DOHH2 (cell line): ENCODE measurements around the gene SFI1.
"Not testable (repeated sequence)": the region's sequence is repeated elsewhere in the genome, so short reads cannot be mapped to it uniquely, and the experiment has no call there.

Source experiments
- H3F3A ChIP-seq: fragments of 200-600 bp; sonication (generic), shearing (Covaris generic); 2 replicates; pipeline ENCODE4 v1.6.0; 2016; ENCODE audit warnings: antibody characterized with exemption, mild to moderate bottlenecking; ENCODE audit not compliant: control insufficient read depth, insufficient read depth
- H3K27ac ChIP-seq: fragments of 200-600 bp; sonication (generic); 2 replicates; pipeline ENCODE4 v1.5.1; 2014; ENCODE audit warnings: low read depth, mild to moderate bottlenecking, low read length, moderate library complexity
- H3K27me3 ChIP-seq: fragments of 200-600 bp; sonication (generic); 2 replicates; pipeline ENCODE4 v1.6.1; 2014; ENCODE audit warnings: mild to moderate bottlenecking, low read length, mixed read lengths; ENCODE audit not compliant: control insufficient read depth
- H3K36me3 ChIP-seq: fragments of 200-600 bp; sonication (generic); 2 replicates; pipeline ENCODE4 v1.6.1; 2014; ENCODE audit warnings: mild to moderate bottlenecking, low read length, moderate library complexity, mixed read lengths; ENCODE audit not compliant: control insufficient read depth
- H3K4me1 ChIP-seq: fragments of 200-600 bp; sonication (generic); 2 replicates; pipeline ENCODE4 v1.6.1; 2014; ENCODE audit warnings: mild to moderate bottlenecking, low read length, mixed read lengths; ENCODE audit not compliant: control insufficient read depth
- H3K4me2 ChIP-seq: fragments of 200-600 bp; sonication (generic); 2 replicates; pipeline ENCODE4 v1.6.0; 2014; ENCODE audit warnings: mild to moderate bottlenecking, low read length, moderate library complexity
- H3K4me3 ChIP-seq: fragments of 200-600 bp; sonication (generic); 2 replicates; pipeline ENCODE4 v1.5.1; 2014; ENCODE audit warnings: mild to moderate bottlenecking, low read length, mixed read lengths
- H3K79me2 ChIP-seq: fragments of 200-600 bp; sonication (generic); 2 replicates; pipeline ENCODE4 v1.6.1; 2014; ENCODE audit warnings: mild to moderate bottlenecking, low read length, mixed read lengths; ENCODE audit not compliant: control insufficient read depth
- H3K9me2 ChIP-seq: fragments of 200-600 bp; sonication (generic); replicated peaks from 2 replicates; pipeline ENCODE4 v1.6.1; 2014; ENCODE audit warnings: mild to moderate bottlenecking, low read length, mixed read lengths; ENCODE audit not compliant: control insufficient read depth
- H3K9me3 ChIP-seq: fragments of 200-600 bp; sonication (generic); 2 replicates; pipeline ENCODE4 v1.6.1; 2014; ENCODE audit warnings: antibody characterized with exemption, low read length, mixed read lengths; ENCODE audit not compliant: control insufficient read depth, insufficient read depth
- H4K20me1 ChIP-seq: fragments of 200-600 bp; sonication (generic); 2 replicates; pipeline ENCODE4 v1.6.0; 2014; ENCODE audit warnings: low read depth, mild to moderate bottlenecking, antibody characterized with exemption, low read length, moderate library complexity; ENCODE audit not compliant: control insufficient read depth, insufficient read depth
- EZH2phosphoT487 ChIP-seq: fragments of 200-600 bp; sonication (generic); IDR thresholded peaks from 2 replicates; pipeline ENCODE4 v1.6.1; 2017; ENCODE audit warnings: borderline replicate concordance, mild to moderate bottlenecking, antibody characterized with exemption, low read length, moderate library complexity, mixed read lengths
- TF ChIP-seq, protein P1 (sequence below): fragments of 200-600 bp; sonication (generic); IDR thresholded peaks from one replicate; pipeline ENCODE4 v1.5.1; 2014; ENCODE audit warnings: antibody characterized with exemption, mild to moderate bottlenecking, low read depth, low read length; ENCODE audit not compliant: poor library complexity, severe bottlenecking

The SFI1 gene

DNA sequence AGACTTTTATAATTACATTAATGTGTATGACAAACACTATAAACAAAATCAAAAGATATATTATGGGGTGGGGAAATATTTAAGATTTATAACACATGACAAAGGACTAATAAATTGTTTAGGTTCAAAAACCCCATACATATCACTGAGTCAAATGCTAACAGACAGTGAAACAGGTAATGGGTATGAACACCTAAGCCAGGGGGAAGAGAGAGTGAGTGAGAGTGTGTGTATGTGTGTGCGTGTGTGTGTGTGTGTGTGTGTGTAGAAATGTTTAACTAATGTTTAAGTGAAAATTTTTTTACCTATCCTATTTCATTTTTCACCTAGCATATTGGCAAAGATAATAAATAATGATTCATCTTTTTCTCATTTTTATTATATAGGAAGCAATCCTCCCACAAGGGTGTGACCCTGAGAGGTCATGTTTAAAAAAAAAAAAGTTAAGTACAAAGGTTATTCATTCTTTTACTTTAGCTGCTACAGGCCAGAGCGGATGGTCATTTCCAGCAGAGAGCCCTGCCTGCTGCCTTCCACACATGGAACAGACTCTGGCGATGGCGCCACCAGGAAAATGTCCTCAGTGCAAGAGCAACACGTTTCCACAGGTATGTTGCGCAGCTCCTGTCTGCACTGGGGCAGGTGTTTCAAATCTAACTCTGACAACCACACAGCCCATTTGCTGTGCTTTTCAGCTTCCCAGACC is 92.8 kb downstream of the SFI1 start:
- TF ChIP-seq, protein P1, sequence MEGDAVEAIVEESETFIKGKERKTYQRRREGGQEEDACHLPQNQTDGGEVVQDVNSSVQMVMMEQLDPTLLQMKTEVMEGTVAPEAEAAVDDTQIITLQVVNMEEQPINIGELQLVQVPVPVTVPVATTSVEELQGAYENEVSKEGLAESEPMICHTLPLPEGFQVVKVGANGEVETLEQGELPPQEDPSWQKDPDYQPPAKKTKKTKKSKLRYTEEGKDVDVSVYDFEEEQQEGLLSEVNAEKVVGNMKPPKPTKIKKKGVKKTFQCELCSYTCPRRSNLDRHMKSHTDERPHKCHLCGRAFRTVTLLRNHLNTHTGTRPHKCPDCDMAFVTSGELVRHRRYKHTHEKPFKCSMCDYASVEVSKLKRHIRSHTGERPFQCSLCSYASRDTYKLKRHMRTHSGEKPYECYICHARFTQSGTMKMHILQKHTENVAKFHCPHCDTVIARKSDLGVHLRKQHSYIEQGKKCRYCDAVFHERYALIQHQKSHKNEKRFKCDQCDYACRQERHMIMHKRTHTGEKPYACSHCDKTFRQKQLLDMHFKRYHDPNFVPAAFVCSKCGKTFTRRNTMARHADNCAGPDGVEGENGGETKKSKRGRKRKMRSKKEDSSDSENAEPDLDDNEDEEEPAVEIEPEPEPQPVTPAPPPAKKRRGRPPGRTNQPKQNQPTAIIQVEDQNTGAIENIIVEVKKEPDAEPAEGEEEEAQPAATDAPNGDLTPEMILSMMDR: no peak
- no peak for TF ChIP-seq EZH2phosphoT487
- no peak overlapping the region for H3K4me3 ChIP-seq
- H3K36me3 ChIP-seq: peaks cover 50% of the 10 kb centered on the region
- H3K27me3 ChIP-seq: no peaks in the 10 kb centered on the region
- H4K20me1 ChIP-seq: no peaks in the 10 kb centered on the region
- no peaks in the 10 kb centered on the region for H3K79me2 ChIP-seq
- H3K27ac ChIP-seq: no peak overlapping the region
- H3K4me1 ChIP-seq: no peaks in the 10 kb centered on the region
- no peaks in the 10 kb centered on the region for H3K9me2 ChIP-seq
- no peaks in the 10 kb centered on the region for H3K9me3 ChIP-seq
- no peaks in the 10 kb centered on the region for H3F3A ChIP-seq
- H3K4me2 ChIP-seq: no peak overlapping the region

DNA sequence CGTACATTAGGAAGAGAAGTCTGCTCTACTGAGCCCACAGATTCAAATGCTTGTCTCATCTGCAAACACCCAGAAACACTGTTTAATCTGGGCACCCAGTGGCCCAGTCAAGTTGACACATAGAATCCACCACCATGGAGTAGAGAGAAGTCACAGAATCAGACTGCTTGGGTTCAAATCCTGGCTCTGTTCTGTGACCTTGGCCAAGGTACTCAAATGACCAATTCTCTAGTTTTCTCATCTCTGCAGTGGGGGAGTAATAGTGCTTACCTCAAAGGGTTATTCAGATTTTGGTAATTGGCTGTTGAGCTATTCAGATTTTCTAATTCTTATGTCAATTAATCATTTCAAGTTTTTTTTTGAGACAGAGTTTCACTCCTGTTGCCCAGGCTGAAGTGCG is 93.8 kb downstream of the SFI1 start:
- not testable (repeated sequence) for H3K9me2 ChIP-seq, H3K79me2 ChIP-seq, H3K9me3 ChIP-seq, H3F3A ChIP-seq, H3K4me3 ChIP-seq, H3K27me3 ChIP-seq, H3K4me1 ChIP-seq, H3K27ac ChIP-seq, H3K4me2 ChIP-seq, H4K20me1 ChIP-seq
- peaks cover 40% of the 10 kb centered on the region for H3K36me3 ChIP-seq

DNA sequence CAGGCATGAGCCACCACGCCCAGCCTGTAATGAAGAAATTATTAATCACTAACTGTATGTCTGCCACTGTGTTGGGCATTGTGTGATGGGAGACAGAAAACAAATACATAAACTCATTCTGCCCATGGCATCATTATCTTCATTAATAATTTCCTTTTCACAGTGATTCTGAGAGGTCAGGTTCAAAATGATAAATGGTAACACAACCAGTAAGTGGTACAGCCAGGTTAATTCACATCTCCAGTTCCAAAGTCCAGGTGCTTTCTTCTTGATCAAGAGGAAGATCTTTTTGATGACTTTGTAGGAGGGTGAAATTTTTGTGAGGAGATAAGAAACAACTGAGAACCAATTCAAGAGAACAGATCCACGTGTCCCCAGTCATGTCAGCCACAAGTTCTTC is 98.9 kb downstream of the SFI1 start:
- no peak overlapping the region for H3K4me2 ChIP-seq
- H3K4me1 ChIP-seq: no peaks in the 10 kb centered on the region
- no peaks in the 10 kb centered on the region for H3K9me2 ChIP-seq
- no peaks in the 10 kb centered on the region for H4K20me1 ChIP-seq
- no peak overlapping the region for H3K27ac ChIP-seq
- H3K79me2 ChIP-seq: no peaks in the 10 kb centered on the region
- H3K27me3 ChIP-seq: no peaks in the 10 kb centered on the region
- TF ChIP-seq, protein P1: no peak
- no peak for TF ChIP-seq EZH2phosphoT487
- H3K9me3 ChIP-seq: no peaks in the 10 kb centered on the region
- H3K4me3 ChIP-seq: no peak overlapping the region
- 0 out of 2 replicates have a peak, but pooled peaks cover 3% of the 10 kb centered on the region for H3K36me3 ChIP-seq
- 0 out of 2 replicates have a peak, but pooled peaks cover 3% of the 10 kb centered on the region for H3F3A ChIP-seq

DNA sequence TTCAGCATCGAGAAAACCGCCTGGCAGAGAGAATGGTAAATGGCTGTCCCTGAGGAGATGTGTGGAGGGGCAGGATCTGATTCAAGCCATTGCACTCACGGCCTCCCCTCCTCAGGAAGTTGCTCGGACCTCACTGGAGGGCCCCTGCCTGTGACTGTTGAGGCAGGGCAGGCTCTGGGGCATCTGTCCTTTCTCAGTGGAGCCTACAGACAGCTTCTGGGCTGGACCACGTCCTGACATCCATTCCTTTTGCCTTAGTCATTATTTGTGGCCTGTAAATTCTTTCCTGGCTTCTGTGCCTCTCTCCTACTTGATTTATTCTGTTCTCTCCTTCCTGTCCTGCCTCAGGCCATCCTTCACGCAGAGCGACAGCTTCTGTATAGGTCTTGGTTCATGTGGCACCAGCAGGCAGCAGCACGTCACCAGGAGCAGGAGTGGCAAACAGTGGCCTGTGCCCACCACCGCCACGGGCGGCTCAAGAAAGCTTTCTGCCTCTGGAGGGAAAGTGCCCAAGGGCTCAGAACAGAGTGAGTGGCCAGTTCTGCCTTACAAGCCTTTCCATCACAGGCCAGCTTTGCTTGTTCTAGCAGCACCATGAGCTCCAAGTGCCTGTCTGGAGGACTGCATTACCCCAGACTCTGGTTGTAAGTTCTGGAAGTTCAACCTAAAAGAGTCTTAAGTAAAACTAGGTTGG is 106.1 kb downstream of the SFI1 start:
- no peak for TF ChIP-seq EZH2phosphoT487
- TF ChIP-seq, protein P1: no peak
- peaks cover 51% of the 10 kb centered on the region for H3K36me3 ChIP-seq
- no peak overlapping the region for H3K4me3 ChIP-seq
- H3F3A ChIP-seq: no peaks in the 10 kb centered on the region; the same call in 1 of the 2 replicates
- no peaks in the 10 kb centered on the region for H3K79me2 ChIP-seq
- H3K4me1 ChIP-seq: no peaks in the 10 kb centered on the region
- no peaks in the 10 kb centered on the region for H3K9me2 ChIP-seq
- no peak overlapping the region for H3K27ac ChIP-seq
- no peaks in the 10 kb centered on the region for H4K20me1 ChIP-seq
- no peaks in the 10 kb centered on the region for H3K27me3 ChIP-seq
- H3K9me3 ChIP-seq: no peaks in the 10 kb centered on the region
- no peak overlapping the region for H3K4me2 ChIP-seq
